COLO829 (cell line): ENCODE results near the gene TAMM41.
"Not testable (repeated sequence)": the region's sequence is repeated elsewhere in the genome, so short reads cannot be mapped to it uniquely, and the experiment has no call there.

Experiments
- DNase-seq: peaks from one replicate; pipeline ENCODE4 v3.0.0; 2012; ENCODE audit warnings: low spot score

Gene TAMM41

GRCh38 chr3:11814663-11815062, 32.0 kb downstream of the TAMM41 start:
- DNase-seq = no peak

GRCh38 chr3:11810276-11810675, 36.4 kb downstream of the TAMM41 start:
- no peak for DNase-seq

GRCh38 chr3:11808231-11808630, 38.5 kb downstream of the TAMM41 start:
- DNase-seq = no peak

GRCh38 chr3:11807686-11808085, 39.0 kb downstream of the TAMM41 start:
- DNase-seq = no peak

- no peak for DNase-seq
Observed at GRCh38 chr3:11805716-11806115, 41.0 kb downstream of the TAMM41 start.

- peak; percentile 51 for DNase-seq
Observed at GRCh38 chr3:11803977-11804892, 42.5 kb downstream of the TAMM41 start.

GRCh38 chr3:11799791-11800190, 46.9 kb downstream of the TAMM41 start:
- no peak for DNase-seq

- DNase-seq = no peak
Observed at GRCh38 chr3:11794927-11795326, 51.8 kb downstream of the TAMM41 start.

GRCh38 chr3:11791339-11792200, 55.1 kb downstream of the TAMM41 start:
- DNase-seq = no peak

- DNase-seq = no peak
Observed at GRCh38 chr3:11789412-11789811, 57.3 kb downstream of the TAMM41 start.

GRCh38 chr3:11784971-11785377, 61.7 kb downstream of the TAMM41 start:
- DNase-seq = no peak

- no peak for DNase-seq
Observed at GRCh38 chr3:11780341-11780740, 66.3 kb downstream of the TAMM41 start.

- DNase-seq = no peak
Observed at GRCh38 chr3:11779626-11780025, 67.1 kb downstream of the TAMM41 start.

- no peak for DNase-seq
Observed at GRCh38 chr3:11778248-11778647, 68.4 kb downstream of the TAMM41 start.

- no peak for DNase-seq
Observed at GRCh38 chr3:11776346-11776745, 70.3 kb downstream of the TAMM41 start.

GRCh38 chr3:11775493-11775892, 71.2 kb downstream of the TAMM41 start:
- DNase-seq = no peak

GRCh38 chr3:11774296-11774877, 72.3 kb downstream of the TAMM41 start:
- DNase-seq = no peak

GRCh38 chr3:11771931-11772330, 74.8 kb downstream of the TAMM41 start:
- not testable (repeated sequence) for DNase-seq

GRCh38 chr3:11770477-11771391, 76.0 kb downstream of the TAMM41 start:
- DNase-seq = peak; percentile 27

GRCh38 chr3:11769704-11770476, 76.8 kb downstream of the TAMM41 start:
- no peak for DNase-seq

GRCh38 chr3:11768604-11769003, 78.1 kb downstream of the TAMM41 start:
- no peak for DNase-seq
